Fibroblast of the aortic adventitia (primary cell): Measurements from ENCODE around the gene VAMP8. TPM values are rescaled to one million over a fixed set of nuclear protein-coding genes. Genes with fewer than 3 reads are reported as not detected.
"Not testable (repeated sequence)": the region's sequence is repeated elsewhere in the genome, so short reads cannot be mapped to it uniquely, and the experiment has no call there.

Source experiments
- DNase-seq: peaks from one replicate; pipeline ENCODE4 v3.0.0-alpha.2; 2010; ENCODE audit warnings: low read depth
- H3K4me3 ChIP-seq: 2 replicates; pipeline ENCODE4 v1.5.1; 2011; ENCODE audit warnings: low read depth, mild to moderate bottlenecking, control low read depth, low read length, moderate library complexity
- CTCF ChIP-seq: IDR thresholded peaks from 2 replicates; pipeline ENCODE4 v1.5.1; 2011; ENCODE audit warnings: mild to moderate bottlenecking, low read length, control low read depth, inconsistent platforms; ENCODE audit not compliant: insufficient read depth
- total RNA-seq: library from RNA; depleted of rRNA; stranded (reverse); fragments of >200 nt; gene quantifications from 2 replicates; pipeline ENCODE4 v1.2.3, GENCODE V29; 2012; ENCODE audit warnings: low replicate concordance

VAMP8 gene
- total RNA-seq, 1 donor, result 0.54 TPM

- no peak for TF ChIP-seq CTCF
- DNase-seq, result no peak
- H3K4me3 ChIP-seq, result no peak overlapping the region
Measured at GRCh38 chr2:85588645-85589044, 11.3 kb downstream of the VAMP8 start.

GRCh38 chr2:85589181-85589580 lies 11.8 kb downstream of the VAMP8 start:
- H3K4me3 ChIP-seq, result no peak overlapping the region
- TF ChIP-seq CTCF, result no peak
- DNase-seq, result no peak

GRCh38 chr2:85589982-85590791 lies 12.8 kb downstream of the VAMP8 start:
- TF ChIP-seq CTCF, result no peak
- DNase-seq, result peak; percentile 100
- H3K4me3 ChIP-seq, result no peak overlapping the region

GRCh38 chr2:85590950-85591349 lies 13.6 kb downstream of the VAMP8 start:
- peak overlapping the region; percentile 5 for H3K4me3 ChIP-seq
- DNase-seq, result no peak
- no peak for TF ChIP-seq CTCF

GRCh38 chr2:85591563-85591962 lies 14.2 kb downstream of the VAMP8 start:
- no peak for TF ChIP-seq CTCF
- H3K4me3 ChIP-seq, result no peak overlapping the region
- DNase-seq, result no peak

GRCh38 chr2:85592299-85592698 lies 14.9 kb downstream of the VAMP8 start:
- H3K4me3 ChIP-seq, DNase-seq: not testable (repeated sequence)

- DNase-seq, result no peak
- H3K4me3 ChIP-seq, result no peak overlapping the region
- TF ChIP-seq CTCF, result no peak
Measured at GRCh38 chr2:85593023-85593422, 15.6 kb downstream of the VAMP8 start.
